GM12892 (cell line): ENCODE results near the gene LPIN3.

Experiments
- POLR2A ChIP-seq: IDR thresholded peaks from 2 replicates; pipeline ENCODE4 v1.6.1; 2011; ENCODE audit warnings: low read depth, low read length, control low read depth
- POLR2AphosphoS5 ChIP-seq: IDR thresholded peaks from 2 replicates; pipeline ENCODE4 v1.6.1; 2011; ENCODE audit warnings: low read depth, low read length, control low read depth

- TF ChIP-seq POLR2AphosphoS5: no peak
- TF ChIP-seq POLR2A: no peak
These were observed 42.2 kb downstream of the LPIN3 start for GRCh38 chr20:41382791-41383305.
